Kidney (tissue), 14 donors: Measurements from ENCODE around the gene KIF6. TPM values are rescaled to one million over a fixed set of nuclear protein-coding genes. Genes with fewer than 3 reads are reported as not detected.

ENCODE experiments used
- DNase-seq, 5 donors: peaks; one replicate each; pipeline ENCODE4 v3.0.0-alpha.2; 2013 to 2020
- FAIRE-seq: peaks from 2 replicates; lab custom pipeline; 2012; peaks lifted over from hg19 to GRCh38; lab: Jason Lieb, UNC
- H3K27ac ChIP-seq, 2 donors: one replicate each; pipeline ENCODE4 v1.7.0; 2013; ENCODE audit warnings: low read depth in 2 of 2, low read length in 2 of 2, inconsistent platforms in 1 of 2
- H3K27me3 ChIP-seq: one replicate; pipeline ENCODE4 v1.7.1; 2013; ENCODE audit warnings: low read length, inconsistent platforms; ENCODE audit not compliant: control insufficient read depth, insufficient read depth
- H3K36me3 ChIP-seq, 3 donors: one replicate each; pipeline versions ENCODE4 v1.7.0 to v1.7.1; 2013; ENCODE audit warnings: low read length in 3 of 3, control low read depth in 1 of 3, inconsistent platforms in 1 of 3; ENCODE audit not compliant: insufficient read depth in 3 of 3, control insufficient read depth in 2 of 3
- H3K4me1 ChIP-seq, 3 donors: one replicate each; pipeline versions ENCODE4 v1.7.0 to v1.7.1; 2013; ENCODE audit warnings: low read length in 3 of 3, inconsistent platforms in 1 of 3, low read depth in 1 of 3; ENCODE audit not compliant: control insufficient read depth in 2 of 3, insufficient read depth in 2 of 3
- H3K4me3 ChIP-seq, 3 donors: one replicate each; pipeline versions ENCODE4 v1.7.0 to v1.8.1; 2013; ENCODE audit warnings: low read length in 3 of 3, control low read depth in 1 of 3, inconsistent platforms in 1 of 3
- H3K9ac ChIP-seq, 3 donors: one replicate each; pipeline versions ENCODE4 v1.7.0 to v1.7.1; 2013; ENCODE audit warnings: low read length in 3 of 3, control low read depth in 1 of 3, inconsistent platforms in 1 of 3
- H3K9me3 ChIP-seq, 3 donors: one replicate each; pipeline versions ENCODE4 v1.7.0 to v1.7.1; 2013; ENCODE audit warnings: low read length in 3 of 3, control low read depth in 1 of 3, inconsistent platforms in 1 of 3; ENCODE audit not compliant: control insufficient read depth in 2 of 3, insufficient read depth in 1 of 3
- intact Hi-C: fragments of 100-400 bp; cut with DNase I; formaldehyde crosslinking; loops from one replicate; pipeline ENCODE4 v1.11.1; 2022
- polyA plus RNA-seq: library from polyadenylated mRNA; stranded (reverse); fragments of 350-450 nt; fragmentation: Illumina TruSeq; extraction: RNeasy Lipid Tissue Mini Kit (QIAGEN cat#74804); gene quantifications from one replicate; pipeline ENCODE4 v1.2.3, GENCODE V29; 2014; ENCODE audit warnings: low read depth, low replicate concordance; ENCODE audit not compliant: insufficient read depth
- total RNA-seq: library from RNA; stranded (reverse); fragmentation: NEBNext Ultra II Directional; extraction: Animal tissue kit (Norgen Biotek cat#: 25700); gene quantifications from one replicate; pipeline ENCODE4 v1.2.1, GENCODE V29; 2021
- TF ChIP-seq, protein P1 (sequence below): IDR thresholded peaks from 3 replicates; pipeline ENCODE4 v1.5.1; 2012; ENCODE audit warnings: mild to moderate bottlenecking, moderate library complexity, borderline replicate concordance; ENCODE audit not compliant: insufficient read depth; ENCODE audit errors: extremely low read depth
- donor health status: control.
- donor health status: control.
- donor health status: control.
- donor health status: control.
- donor health status: control.
- donor health status: DM: yes; HTN: yes; CAD: no.
- donor health status: Normal renal cell carcinoma (clear cell type).

The KIF6 gene
- total and polyA plus RNA-seq, 2 donors from 2014 or later, result 1.7 to 2.9 TPM

DNA sequence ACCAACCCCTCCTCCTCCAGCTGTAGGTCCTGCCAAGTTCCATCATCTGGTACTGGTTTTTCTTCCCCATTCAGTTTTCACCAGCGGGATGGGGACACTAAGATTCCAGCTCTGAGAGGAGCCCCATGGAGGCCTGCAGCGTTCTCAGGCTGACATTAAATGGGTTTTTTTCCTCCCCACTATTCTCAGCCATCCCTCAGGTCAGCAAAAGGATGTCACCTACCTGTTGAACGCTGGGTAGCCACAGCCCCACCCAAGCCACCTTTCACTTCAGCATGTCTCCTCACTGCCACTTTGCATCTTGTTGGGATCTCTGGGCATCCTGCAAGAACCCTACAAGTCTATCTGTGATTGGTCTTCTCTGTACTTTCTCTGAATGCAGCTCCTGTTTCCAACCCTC is 417.7 kb downstream of the KIF6 start:
- no peaks in the 10 kb centered on the region for H3K9me3 ChIP-seq
- TF ChIP-seq, protein P1, sequence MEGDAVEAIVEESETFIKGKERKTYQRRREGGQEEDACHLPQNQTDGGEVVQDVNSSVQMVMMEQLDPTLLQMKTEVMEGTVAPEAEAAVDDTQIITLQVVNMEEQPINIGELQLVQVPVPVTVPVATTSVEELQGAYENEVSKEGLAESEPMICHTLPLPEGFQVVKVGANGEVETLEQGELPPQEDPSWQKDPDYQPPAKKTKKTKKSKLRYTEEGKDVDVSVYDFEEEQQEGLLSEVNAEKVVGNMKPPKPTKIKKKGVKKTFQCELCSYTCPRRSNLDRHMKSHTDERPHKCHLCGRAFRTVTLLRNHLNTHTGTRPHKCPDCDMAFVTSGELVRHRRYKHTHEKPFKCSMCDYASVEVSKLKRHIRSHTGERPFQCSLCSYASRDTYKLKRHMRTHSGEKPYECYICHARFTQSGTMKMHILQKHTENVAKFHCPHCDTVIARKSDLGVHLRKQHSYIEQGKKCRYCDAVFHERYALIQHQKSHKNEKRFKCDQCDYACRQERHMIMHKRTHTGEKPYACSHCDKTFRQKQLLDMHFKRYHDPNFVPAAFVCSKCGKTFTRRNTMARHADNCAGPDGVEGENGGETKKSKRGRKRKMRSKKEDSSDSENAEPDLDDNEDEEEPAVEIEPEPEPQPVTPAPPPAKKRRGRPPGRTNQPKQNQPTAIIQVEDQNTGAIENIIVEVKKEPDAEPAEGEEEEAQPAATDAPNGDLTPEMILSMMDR, result no peak
- H3K27ac ChIP-seq, result no peak overlapping the region
- H3K9ac ChIP-seq, result no peak overlapping the region
- peaks cover 0 to 5% (median 0%) of the 10 kb centered on the region in 3 donors for H3K4me1 ChIP-seq
- H3K36me3 ChIP-seq, result no peaks in the 10 kb centered on the region
- intact Hi-C loops, result loop anchor here (10.0 kb wide), 1 partner anchor 433 kb away; no protein-coding TSS in a partner anchor
- H3K4me3 ChIP-seq, result no peak overlapping the region
- DNase-seq (no peak), FAIRE-seq (no peak)
- peaks cover 14% of the 10 kb centered on the region for H3K27me3 ChIP-seq

DNA sequence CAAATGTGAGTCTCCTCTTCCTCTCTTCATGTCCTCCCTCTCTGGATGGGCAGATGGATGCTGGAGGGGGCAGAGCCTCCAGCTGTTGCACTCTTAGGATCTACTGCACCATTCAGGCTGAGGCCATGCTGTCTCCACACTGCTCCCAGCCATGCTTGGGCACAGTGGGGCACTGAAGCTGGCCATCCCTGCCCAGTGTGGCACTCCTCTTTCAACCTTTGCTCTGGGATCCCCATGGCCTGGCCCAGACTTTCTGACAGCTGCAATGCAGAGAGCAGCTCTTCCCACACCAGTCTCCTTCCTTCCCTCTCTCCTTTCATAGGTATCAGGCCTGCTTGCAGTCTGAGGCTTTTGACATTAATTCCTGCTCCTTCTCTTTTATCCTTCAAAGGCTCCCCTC is 420.3 kb downstream of the KIF6 start:
- intact Hi-C loops, result loop anchor here (5.0 to 10.0 kb wide), 2 partner anchors 138 to 430 kb away; no protein-coding TSS in a partner anchor
- Histone ChIP-seq H3K27me3 (no peaks in the 10 kb centered on the region), H3K4me1 (peaks cover 0 to 6% (median 0%) of the 10 kb centered on the region in 3 donors), H3K9ac (no peak overlapping the region), H3K27ac (no peak overlapping the region), H3K36me3 (no peaks in the 10 kb centered on the region), H3K4me3 (no peak overlapping the region), H3K9me3 (no peaks in the 10 kb centered on the region)
- FAIRE-seq (no peak), DNase-seq (no peak)
- TF ChIP-seq, protein P1, result no peak

DNA sequence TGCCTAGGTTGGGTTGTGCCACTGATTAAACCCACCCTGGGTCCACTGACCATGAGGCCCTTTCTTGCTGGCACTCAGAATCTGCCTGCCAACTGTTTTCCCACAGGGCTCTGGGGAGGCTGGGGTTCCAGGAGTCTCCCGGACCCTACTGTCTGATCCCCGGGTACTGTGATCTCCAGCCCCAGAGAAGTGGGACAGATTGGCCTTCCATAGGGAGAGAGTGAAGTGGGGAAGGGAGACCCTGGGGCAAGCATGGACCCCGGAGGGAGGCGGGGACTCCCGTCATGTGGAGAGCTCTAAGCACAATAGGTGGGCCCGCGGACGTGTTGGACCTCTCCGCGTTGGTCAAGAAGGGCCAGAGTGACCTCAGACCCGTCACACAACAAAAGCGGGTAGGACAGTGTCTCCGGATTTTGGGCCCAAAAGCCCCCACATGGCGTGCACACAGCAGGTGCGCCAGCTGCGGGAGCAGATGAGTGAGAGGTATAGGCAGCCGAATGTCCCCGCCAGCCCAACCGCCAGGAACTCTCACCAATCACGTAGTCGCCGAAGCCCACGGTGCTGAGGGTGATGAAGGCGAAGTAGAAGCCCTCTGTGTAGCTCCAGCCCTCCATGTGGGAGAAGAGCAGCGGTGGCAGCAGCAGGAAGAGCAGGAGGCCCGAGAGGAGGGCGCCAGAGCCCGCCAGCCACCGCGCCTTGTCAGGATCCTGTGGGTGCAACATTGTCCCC is 421.6 kb downstream of the KIF6 start:
- FAIRE-seq (no peak), DNase-seq (peak in 1 of 5 donors; percentile 77)
- peaks cover 0 to 6% (median 0%) of the 10 kb centered on the region in 3 donors for H3K4me1 ChIP-seq
- H3K27ac ChIP-seq, result no peak overlapping the region
- H3K27me3 ChIP-seq, result no peaks in the 10 kb centered on the region
- TF ChIP-seq, protein P1, result no peak
- intact Hi-C loops, result loop anchor here (5.0 to 10.0 kb wide), 2 partner anchors 136 to 429 kb away; no protein-coding TSS in a partner anchor
- H3K9ac ChIP-seq, result no peak overlapping the region
- no peaks in the 10 kb centered on the region for H3K9me3 ChIP-seq
- no peak overlapping the region for H3K4me3 ChIP-seq
- no peaks in the 10 kb centered on the region for H3K36me3 ChIP-seq
